Fibroblast of skin of scalp (primary cell): ENCODE results near the gene SOCS2. TPM values are rescaled to one million over a fixed set of nuclear protein-coding genes. Genes with fewer than 3 reads are reported as not detected.
"Not testable (repeated sequence)": the region's sequence is repeated elsewhere in the genome, so short reads cannot be mapped to it uniquely, and the experiment has no call there.

Source experiments
- DNase-seq: peaks from one replicate; pipeline ENCODE4 v3.0.0-alpha.2; 2013
- polyA plus RNA-seq, 2 experiments: library from polyadenylated mRNA; unstranded; fragments of 120-200 nt; gene quantifications; one replicate each; pipeline ENCODE4 v1.2.1, GENCODE V29; 2013; ENCODE audit not compliant: insufficient read length in 2 of 2

SOCS2 gene, protein sequence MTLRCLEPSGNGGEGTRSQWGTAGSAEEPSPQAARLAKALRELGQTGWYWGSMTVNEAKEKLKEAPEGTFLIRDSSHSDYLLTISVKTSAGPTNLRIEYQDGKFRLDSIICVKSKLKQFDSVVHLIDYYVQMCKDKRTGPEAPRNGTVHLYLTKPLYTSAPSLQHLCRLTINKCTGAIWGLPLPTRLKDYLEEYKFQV
- 7.0 TPM for polyA plus RNA-seq (2013, experiment 1 of 2; ENCODE audit: insufficient read length)
- 7.0 TPM for polyA plus RNA-seq (2013, experiment 2 of 2; ENCODE audit: insufficient read length)

DNA sequence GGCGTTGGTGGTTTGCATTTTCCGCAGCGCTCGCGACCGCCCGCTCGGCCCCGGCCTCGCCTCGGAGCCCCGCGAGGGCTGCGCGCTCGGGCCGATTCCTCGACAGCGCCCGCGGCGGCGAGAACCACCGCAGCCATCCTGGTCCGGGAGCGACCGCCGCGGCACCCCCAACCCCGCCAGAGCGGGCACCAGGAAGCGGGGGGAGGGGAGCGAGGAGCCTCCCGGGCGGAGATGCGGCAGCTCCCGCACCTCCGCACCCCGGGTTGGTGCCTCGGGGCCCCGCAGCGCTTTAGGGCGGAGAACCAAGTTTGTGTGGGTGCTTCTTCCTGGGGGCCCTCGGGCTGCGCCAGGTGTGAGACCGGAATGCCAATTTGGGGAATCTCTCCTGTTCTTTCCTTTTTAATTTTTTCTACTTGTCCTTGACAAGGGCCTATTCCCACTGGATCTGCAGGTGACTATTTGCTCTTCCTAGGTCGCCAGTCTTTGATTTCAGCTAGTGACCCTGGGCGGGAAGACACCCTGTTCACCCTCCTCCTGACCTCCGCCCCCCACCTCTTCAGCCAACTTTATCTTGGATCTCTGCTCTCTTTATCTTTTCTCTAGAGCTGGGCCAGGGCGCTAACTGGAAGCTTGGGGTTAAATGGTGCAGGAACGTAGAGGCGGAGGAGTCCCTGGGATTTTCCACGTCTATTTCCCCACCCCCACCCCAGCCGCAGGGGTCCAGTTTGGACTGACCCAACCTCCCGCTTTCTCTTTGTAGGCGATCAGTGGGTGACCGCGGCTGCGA lies at the start of gene SOCS2:
TSS of gene SOCS2 (plus strand) at position 751 of the 787 bp plus-strand sequence. CDS start 223 bp downstream, outside the sequence.
- DNase-seq: peak; percentile 19

DNA sequence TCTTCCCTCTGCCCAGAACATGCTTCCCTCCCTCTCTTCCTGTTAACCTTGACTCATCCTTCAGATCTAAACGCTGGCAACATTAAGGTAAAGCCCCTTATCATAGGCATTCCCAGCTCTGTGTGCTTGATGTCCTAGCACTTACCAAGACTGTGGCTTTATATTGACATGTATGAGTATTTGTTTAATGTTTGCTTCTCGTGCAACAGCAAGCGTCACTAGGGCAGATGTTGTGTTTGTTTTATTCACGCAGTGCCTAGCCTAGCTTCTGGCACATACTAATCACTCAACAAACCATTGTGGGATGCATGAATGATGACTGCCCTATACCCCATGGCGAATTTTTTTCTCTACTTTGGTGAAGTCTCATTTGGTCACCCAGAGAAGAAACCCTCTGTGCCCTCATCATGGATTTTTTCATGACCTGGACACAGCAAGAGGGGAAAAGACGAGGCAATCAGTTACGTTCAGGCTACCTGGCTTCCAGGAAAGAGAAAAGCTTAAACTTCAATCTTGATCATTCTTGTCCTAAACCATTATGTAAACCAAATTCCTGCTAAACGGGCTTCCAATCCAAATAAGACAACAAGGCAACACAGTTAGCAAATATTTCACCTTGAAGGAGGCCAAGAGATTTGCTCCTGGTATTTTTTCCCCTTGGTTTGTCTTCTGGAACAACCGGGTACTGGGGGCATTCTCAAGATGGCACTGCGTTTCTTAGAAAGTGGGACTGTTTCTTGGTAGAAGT lies 47.9 kb upstream of the SOCS2 start:
- no peak for DNase-seq

DNA sequence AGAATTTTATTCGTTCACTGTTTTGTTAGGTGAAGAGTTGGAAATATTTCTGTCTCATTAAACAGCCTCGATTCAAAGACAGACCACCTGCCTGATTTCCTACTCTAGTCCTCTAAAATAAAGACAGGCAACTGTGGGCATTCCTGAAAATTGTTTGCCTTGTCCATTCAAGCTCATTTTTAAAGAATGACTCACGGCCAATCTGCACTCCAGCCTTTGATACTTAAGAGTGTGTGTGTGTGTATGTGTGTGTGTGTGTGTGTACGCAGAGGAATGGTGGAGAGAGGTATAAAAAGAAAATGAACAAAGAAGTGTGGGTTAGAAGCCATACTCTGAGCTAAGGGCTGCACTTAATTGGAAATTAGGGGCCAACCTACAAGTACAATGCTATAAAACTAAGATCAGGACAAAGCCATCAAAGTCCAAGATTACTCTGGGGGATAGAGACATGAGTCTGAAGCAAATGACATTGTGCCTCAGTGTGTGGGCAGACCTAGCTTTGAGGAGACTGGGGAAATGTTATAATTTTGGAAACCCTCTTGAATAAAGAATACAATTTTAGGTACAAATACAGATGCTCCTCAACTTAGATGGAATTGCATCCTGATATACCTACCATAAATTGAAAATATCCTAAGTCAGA lies 45.6 kb upstream of the SOCS2 start:
- peak; percentile 90 for DNase-seq

DNA sequence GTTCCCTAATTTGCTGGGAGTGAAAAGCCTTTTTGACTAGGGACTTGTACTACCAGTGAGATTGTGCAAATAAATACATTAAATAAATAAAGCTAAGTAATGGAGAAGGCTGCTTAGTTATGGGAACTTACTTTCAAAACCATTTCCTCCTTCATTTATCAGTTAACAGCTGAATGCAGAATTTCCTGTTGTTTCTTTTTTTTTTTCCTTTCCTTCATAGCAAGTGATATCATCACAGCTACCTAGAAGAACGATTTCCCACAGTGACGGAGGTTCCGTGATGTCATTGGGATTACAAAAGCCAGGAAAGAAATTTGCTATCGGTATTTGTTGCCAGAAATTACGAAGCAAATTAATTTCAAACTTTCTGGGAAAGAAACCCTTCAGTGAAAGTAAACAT lies 42.1 kb upstream of the SOCS2 start:
- no peak for DNase-seq

DNA sequence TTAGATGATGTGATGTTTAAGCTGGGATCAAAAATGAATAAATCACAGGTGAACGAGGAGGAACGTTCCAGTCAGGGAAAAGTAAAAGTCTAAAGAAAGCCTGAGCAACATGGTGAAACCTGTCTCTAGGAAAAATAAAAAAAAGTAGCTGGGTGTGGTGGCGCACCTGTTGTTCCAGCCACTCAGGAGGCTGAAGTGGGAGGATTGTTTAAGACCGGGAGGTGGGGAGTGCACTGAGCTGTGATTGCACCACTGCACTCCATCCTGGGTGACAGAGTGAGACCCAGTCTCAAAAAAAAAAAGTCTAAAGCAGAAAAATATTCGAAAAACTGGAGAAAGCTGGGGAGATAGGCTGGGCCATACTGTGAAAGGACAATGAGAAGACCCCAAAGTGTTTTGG lies 39.2 kb upstream of the SOCS2 start:
- DNase-seq: no peak

DNA sequence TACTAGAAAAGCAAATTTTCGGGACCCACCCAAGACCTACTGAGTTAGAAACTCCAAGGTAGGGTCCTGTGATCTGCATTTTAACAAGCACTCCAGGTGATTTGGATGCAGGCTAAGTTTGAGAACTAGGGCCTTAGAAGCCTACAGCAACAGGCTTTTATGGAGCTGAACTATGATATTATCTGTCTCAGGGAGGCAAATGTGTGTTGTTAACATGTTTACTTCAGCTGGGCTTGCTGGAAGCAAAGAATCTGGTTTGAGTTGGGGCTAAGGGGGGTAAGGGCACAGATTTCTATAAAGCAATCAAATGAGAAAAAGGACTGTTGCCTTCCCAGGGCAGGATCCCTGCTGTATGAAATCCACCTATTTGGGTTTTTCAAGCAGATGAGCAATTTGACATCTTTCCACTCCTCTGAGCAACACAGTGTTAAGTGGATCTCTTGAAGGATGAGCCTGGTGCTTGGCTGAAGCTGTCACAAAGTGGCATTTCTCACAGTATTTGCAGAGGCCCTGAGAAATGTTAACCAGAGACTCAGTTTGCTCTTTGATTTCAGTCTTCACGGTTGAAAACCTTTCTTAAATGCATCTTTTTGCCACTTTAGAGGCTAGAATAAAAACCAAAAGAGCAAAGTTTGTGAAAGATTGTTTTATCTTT lies 36.2 kb upstream of the SOCS2 start:
- no peak for DNase-seq

DNA sequence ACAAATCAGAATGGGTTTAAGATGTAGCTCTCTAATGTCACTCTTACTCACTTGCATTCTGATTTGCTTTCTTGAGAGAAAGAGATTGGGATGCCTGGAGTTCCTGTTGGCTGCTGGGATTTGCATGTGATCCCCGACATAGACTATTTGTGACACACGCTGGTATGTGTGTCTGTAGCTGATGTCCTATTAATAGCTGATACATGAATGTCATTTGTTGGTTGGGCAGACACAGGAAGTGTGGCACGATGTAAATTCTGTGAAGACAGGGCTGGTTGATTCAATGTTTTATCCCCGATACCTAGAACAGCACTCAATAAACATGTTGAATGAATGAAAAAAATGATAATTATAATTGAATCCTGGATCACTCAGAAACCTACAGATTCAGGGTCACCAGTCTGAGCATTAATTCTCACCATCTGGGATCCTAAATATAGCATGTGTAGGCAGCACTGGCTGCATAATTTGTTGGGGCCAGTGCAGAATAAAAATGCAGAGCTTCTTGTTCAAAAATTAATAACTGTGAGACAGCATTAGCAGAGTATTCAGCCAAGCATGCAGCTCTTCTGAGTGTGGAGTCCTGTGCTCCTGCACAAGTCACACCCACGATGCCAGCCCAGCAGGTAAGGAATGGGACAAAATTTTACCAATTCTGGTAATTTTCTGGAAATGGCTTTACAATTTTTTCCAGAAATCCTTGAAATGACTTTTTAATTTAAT lies 35.5 kb upstream of the SOCS2 start:
- DNase-seq: peak; percentile 60

DNA sequence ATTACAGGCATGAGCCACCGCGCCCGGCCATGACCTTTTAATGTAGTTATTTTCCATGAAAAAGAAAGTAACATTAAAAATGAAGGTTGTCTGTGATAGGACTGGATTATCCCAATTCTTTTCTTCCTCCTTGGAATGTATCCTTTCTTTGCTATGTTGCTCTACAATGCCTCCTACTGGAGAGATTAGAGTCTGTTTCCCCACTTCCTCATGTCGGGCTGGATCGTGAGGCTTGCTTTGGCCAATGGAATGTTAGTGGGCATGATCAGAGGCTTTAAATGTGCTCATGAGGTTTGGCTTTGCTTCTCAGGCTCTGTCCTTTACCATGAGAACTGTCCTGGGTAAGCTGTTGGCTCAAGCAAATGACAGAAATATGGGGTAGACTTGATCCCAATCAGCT lies 34.7 kb upstream of the SOCS2 start:
- no peak for DNase-seq

DNA sequence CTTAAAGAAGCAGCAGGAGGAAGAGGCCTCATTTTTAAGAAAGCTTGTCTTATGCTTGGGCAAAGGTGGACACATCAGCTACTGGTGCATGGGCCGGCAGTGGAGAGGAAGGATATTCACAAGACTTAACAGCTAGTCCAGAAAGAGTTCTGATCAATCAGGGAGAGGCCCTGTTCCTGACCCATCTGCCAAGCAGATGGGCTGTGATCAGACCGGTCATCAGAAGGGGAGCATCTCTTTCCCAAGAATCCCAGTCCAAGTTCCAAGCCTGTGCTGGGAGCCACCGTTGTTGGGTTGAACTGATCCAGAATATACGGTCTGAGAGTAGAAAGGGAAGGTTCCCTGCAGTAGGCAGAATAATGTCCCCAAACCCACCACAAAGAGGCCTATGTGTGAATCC lies 32.7 kb upstream of the SOCS2 start:
- no peak for DNase-seq

DNA sequence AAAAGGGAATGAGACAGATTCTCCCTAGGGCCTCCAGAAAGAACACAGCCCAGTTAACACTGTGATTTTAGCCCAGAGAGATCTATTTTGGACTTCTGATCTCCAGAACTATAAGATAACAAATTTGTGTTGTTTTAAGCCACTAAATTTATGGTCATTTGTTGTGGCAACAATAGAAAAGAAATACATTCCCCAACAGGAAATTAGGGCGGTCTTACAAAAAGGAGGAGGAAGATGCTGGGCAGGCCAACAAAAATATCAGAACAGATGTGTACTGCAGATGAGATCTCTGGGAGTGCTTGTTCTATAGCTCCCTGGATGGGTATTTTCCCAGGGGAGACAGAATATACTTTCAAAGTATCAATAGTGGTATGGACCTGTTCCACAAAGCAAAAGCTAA lies 32.0 kb upstream of the SOCS2 start:
- DNase-seq: no peak

DNA sequence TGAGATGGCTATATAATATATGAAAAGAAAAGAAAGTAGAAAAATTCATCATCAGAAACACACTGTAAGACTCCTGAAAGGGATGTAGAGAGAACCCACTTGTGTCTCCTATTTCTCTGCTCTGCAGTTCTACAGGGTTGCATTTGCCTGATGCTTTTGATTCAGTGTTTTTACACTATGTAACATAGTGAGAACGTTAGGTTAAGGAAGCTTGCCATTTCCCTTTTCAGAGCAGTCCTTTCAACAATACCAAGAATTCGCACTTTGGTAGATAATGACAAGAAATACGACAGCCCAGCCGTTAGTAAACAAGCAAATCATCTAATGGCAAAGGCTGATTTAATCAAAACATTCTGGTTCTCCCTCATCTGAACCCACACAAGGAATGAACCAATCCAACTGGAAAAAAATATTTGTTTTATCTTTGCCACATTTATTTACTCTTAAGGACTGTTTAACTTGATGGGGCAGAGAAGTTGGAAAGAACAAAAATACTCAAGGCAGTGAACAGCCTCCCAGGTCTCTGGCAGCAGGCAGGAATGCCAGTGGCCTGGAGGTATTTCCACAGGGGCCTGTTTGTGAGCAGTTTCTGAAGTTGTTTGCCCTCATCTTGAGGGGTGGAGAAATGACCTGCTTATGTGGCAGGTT lies 30.8 kb upstream of the SOCS2 start:
- DNase-seq: no peak

DNA sequence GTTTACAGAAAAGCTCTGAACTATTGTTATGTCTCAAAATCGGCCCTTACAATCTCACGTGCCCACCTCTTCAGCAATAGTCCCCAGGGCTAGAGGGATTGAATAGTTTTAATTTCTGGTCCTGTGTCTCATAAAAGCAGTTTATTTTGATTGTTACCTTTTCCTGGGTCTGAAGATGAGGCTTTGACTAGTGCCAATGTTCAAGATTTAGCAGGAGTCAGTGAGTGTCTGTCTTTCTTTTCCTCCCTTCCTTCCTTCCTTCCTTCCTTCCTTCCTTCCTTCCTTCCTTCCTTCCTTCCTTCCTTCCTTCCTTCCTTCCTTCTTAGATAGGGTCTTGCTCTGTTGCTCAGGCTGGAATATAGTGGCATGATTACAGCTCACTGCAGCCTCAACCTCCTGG lies 24.7 kb upstream of the SOCS2 start:
- no peak for DNase-seq

DNA sequence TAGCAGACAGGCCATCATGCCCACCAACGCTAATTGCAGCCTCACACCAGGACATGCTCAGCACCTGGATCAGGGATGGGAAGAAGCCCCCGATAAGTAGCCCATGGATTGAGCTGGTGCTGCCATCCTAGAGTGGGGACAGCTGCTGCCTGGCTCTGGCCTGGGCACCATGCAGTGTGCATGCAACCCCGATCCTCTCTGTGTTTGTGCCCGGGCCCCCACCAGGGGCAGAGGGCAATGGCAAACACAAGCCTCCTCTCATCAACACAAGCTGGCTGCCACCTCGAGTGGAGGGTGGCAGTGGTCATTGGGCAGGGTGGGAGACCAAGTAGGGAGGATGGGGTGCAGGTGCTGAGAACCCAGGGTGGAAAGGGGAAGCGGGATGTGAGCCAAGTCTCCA lies 23.3 kb upstream of the SOCS2 start:
- DNase-seq: no peak

DNA sequence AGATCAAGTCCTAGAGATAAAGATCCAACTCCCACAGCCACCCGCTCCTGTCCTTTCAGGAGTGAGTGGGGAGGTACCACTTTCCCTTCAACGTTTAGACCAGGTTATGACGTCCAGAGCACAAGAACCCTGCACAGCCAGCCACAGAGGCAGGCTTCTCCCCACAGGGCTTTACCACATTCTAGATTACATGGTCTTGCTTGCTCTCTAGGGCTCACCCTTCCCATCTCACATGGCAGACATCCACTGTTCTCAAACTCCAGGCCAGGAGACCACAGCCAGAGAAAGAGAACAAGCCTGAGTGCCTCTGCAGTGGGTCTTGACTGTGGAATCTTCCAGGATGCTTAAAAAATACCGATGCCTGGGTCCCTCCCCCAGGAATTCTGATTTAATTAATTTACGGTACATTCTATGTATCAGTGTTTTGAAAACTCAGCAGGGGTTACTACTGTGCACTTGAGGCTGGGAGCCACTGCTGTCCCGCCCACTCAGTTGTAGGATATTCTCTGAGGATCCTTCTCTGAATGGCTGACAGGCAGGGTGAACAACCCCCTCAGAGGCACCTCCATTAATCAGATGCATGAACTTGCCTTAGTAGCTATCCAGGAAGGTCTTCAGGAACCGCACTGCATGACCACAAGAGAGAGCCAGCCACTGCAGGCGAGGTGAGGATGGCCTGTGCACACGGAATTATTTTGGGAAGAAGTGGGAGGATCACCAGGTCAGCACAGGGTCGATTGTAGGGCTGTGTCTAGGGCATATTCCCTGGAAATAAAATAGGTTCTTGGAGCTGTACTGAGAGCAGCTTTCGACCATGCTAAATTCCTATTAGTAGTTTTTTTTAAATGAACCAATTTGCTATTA lies 21.5 kb upstream of the SOCS2 start:
- peak; percentile 38 for DNase-seq

DNA sequence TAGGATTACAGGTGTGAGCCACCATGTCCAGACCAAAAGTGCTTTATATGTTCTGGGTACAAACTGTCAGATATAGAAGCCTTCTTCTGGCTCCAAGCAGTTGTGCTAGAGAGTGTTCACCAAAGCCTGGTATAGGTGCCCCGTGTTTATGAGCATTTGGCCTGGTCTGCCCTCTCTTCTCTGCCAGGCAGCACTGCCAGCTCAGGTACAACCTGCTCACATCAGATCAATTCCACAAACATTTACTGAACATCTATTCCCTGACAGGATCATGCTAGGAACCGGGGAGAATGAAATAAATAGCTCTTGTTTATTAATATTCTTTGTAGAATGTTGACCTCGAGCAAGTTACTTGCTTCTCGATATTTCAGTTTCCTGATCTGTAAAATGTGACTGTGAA lies 20.0 kb upstream of the SOCS2 start:
- DNase-seq: no peak

DNA sequence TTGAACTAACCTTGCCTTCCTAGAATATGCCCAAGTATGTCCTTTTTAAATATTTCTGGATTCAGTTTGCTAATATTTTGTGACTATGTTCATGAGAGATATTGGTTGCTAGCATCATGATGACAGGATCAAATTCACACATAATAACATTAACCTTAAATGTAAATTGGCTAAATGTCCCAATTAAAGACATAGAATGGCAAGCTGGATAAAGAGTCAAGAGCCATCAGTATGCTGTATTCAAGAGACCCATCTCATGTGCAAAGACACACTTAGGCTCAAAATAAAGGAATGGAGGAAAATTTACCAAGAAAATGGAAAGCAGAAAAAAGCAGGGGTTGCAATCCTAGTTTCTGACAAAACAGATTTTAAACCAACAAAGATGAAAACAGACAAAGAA lies 14.6 kb upstream of the SOCS2 start:
- DNase-seq: not testable (repeated sequence)

DNA sequence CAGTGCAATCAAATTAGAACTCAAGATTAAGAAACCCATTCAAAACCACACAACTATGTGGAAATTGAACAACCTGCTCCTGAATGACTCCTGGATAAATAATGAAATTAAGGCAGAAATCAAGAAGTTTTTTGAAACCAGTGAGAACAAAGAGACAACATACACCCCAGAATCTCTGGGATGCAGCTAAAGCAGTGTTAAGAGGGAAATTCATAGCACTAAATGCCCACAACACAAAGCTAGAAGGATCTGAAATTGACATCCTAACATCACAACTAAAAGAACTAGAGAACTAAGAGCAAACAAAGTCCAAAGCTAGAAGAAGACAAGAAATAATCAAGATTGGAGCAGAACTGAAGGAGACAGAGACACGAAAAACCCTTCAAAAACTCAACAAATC lies 13.8 kb upstream of the SOCS2 start:
- not testable (repeated sequence) for DNase-seq

DNA sequence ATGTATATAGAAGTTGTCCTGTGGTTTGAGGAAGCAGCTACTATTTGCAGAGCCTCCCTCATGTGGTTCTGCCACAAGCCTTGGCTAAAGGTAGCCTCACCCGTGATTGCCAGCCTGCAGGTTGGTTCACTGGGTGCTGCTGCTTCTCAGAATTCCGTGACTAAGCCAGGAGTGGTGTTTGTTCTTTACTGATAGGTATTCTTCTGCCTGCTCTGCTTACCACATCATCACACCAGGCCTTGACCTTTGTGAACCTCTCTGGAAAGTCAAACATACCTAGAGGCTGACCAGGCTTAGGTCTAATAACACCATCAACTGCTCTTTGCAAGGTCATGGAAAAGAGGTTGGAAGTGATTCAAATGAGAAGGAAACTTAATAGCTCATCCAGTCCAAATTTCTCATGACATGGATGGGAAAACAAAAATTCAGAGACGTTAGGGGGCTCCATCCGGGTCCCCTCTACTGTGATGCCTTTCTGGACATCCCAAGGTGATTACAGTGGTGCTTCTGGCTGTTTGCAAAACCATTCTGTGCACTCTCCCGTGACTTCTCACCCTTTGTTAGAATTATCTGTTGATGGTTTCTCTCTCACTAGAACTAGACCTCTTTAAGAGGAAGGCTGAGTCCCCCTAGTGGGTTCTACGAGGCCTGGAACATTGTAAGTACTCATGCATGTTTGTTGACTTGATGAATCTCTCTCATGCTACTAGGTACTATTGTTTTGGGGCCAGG lies 8.5 kb upstream of the SOCS2 start:
- peak; percentile 36 for DNase-seq

DNA sequence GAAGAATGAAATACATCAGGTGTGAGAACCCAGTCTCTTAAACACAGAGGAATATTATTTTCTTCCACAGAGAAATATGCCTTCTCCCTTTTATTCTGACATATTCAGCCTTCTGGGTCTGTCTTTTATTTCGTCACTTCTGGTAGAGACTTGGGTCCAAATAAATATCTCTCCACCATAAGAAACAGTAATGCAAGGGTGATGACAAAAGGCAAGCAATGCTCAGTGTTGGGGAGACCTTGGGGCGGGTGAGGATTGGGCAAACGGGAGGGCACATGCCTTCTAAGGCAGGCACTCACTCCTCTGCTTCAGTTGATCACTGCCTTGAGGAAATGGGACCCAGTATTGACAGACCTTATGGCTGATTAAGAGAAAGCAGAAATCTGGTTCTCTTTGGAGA lies 6.7 kb upstream of the SOCS2 start:
- no peak for DNase-seq
